HG02973 (cell line): ENCODE results near the gene TRPM3.

ENCODE experiments used
- ATAC-seq: cut with Tn5 transposase; IDR thresholded peaks from one replicate; pipeline ENCODE4 v1.9.1; 2021; ENCODE audit warnings: moderate library complexity; ENCODE audit not compliant: unreplicated experiment

The TRPM3 gene

DNA sequence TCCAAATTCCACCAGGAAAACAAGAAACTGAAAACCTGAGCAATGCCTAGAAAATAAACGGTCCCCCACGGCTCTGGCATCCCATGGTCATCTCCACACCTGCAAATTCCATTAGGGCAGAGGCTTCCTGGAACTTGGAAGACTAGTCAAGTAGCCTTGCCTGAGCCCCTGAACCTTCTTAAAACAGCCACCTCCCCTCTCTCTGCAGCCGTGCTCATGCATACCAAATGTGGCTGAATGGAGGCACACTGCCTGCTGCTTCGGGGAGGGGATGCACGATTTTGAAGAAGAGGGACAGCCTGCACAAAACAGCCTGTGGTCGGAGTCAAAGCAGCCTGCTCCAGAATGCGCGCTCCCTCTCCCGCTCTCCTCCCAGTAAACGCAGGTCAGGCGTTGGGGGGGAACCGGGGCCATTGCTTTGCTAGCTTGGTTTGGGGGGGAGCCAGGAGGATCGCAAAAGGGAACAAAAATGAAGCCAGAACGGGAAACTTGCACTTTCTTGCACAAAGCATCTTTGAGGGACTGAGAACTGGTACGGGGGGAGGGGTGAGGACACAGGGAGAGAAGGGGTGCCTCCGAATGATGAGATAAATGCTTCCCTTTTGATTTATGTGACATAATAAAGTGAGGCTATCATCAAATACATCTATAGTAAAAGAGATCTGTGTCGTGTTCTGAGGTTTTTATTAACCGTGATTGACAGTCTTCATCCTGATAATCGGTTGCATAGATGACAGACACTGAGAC lies at the start of gene TRPM3:
Gene TRPM3 (minus strand): TSS at position 347 of the 747 bp plus-strand sequence. CDS start 267 bp downstream, at position 80.
- no peak for ATAC-seq

DNA sequence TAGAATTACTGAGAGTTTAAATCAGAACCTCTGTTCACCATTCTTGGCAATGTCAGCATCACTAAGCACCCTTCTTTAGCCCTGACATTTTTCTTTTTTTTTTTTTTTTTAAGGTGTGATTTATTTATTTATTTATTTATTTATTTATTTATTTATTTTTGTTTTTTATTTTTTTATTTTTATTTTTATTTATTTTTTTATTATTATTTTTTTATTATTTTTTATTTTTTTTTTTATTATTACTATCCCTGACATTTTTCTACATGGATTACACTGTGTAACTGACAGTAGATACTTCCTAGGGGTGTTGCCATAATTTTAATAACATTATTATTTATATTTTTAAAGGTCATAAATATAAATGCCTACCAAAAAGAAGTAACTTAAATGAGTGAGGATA lies 47.0 kb upstream of the TRPM3 start:
- ATAC-seq, result no peak

DNA sequence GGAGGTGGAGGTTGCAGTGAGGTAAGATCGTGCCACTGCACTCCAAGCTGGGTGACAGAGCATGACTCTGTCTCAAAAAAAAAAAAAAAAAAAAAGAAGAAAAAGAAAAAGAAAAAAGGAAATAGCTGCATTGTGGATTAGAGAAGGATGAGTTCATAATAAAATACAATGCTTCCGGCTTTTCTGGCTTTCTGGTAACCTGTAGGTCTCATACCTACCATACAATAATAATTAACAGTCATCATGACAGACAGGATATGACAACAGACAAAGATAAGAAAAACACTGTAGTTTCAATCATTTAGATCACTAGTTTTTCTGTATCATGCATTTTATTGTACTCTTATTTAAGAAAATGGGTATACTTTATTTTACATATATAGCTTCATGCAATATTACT lies 40.7 kb upstream of the TRPM3 start:
- no peak for ATAC-seq

DNA sequence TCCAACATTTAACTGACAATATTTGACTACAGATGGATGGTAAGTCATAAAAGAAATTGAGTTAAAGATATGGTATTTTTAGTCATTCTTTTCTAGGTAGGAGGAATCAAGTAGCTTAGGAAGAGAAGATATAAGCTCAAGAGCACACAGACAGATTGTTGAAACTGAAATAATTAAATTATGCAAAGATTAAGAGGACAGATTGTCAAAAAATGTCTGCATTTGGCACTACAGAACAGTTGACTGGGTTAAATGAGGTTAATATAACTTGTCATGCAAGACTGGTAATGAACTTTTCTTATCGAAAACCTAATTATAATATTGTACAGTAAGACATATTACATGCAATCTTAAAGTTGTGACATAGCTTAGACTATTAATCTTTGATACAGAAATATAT lies 36.3 kb upstream of the TRPM3 start:
- no peak for ATAC-seq

DNA sequence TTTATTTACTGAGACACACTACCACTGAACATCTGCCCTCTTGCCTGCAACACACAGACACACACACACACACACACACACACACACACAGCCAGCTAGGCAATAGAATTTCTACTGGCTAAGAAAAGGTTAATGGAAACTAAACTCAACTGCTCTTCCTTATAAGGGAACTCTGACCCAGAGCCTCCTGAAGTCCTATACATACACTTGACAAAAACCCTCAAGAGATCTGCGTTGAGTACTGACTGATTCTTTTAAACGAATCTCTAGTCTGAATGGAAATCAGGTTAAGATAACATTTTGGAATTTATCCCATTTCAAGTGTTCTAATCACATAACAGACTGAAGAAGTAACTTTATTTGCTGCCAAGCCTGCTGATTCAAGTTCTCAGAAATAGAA lies 25.9 kb upstream of the TRPM3 start:
- no peak for ATAC-seq

DNA sequence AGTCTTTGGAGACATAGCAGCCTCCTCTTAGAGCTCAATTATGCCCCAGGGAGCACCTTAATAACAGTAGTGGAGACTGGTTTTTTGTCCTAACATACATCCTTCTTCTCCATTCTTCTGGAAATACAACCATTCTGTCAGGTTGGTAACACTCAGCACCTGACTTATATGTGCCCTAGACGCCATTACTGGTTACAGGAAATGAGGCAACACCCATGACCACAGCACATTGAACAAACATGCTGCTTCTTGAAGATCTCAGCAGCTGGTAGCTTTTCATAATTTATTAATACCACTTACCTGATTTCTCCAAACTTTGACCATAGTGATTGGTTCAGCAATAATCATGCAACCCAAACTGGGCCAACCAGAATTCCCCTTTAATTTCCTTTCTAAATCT lies 25.1 kb upstream of the TRPM3 start:
- no peak for ATAC-seq

DNA sequence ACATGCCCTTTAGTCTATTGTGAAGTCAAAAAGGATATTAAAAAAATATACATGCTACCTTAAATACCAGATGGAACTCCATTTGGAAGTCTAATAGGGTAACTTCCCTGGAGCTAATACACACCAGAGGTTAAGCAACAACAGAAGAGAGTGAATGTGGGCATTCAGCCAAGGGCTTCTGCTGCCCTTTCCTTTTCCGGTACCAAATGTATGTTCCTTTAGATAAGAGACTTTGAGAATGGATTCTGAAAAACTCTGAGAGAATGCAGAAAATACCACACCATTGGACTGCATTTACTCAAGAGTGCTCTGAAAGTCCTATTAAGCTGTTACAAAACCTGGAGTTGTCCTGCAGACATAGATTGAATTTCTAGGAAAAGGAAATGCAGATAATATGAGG lies 23.8 kb upstream of the TRPM3 start:
- ATAC-seq, result no peak

DNA sequence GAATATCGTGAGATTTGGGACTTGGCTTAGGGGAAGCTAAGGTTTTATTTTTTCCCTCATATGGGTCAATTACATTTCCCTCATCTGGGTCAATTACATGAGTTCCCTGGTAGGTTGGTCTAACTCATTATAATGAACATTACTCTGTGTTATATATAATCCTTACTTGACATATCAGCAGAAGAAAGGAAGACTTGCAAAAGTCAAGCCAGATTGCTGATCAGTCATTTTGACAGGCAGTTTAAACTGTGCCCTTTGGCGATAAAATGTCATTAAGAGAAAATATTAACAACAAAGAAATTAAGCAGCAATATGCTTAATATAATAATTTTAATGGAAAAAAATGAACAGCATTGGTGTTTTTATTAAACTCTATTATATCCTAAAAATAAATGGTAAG lies 23.1 kb upstream of the TRPM3 start:
- no peak for ATAC-seq

DNA sequence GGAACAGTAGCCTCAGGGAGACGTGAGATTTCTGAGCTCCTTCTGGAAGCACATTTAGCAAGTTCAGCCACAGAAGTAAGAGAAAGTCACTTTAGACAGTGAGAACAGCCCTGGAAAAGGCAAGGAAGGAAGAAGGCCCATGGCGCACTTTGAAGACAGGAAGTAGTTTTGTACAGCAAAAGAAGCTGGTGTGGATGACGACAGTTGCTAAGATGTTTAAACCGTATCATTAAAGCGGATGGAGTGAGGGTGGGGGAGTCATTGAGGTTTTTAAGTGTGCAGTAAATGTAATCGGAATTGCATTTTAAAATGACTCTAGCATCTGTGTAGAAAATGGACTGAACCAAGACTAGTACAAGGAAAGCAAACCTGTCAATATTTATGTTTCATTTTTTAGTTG lies 15.3 kb upstream of the TRPM3 start:
- no peak for ATAC-seq

DNA sequence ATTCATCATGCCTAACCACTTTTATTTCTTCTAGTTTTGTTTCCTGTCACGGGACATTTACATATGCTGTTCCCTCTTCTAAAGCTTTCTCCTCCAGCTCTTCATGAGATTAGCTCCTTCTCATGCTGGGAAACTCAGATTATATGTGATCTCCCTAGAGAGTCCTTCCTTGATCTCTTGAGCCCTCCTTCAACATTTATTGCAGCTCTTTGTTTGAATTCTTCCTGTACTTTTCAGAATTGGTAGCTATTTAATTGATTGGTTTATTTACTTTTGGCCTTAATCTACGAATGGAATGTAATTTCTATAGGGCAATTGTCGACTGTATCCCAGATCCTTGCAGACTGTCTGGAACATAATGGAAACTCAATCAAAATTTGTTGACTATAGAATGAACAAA lies 9.7 kb upstream of the TRPM3 start:
- no peak for ATAC-seq

DNA sequence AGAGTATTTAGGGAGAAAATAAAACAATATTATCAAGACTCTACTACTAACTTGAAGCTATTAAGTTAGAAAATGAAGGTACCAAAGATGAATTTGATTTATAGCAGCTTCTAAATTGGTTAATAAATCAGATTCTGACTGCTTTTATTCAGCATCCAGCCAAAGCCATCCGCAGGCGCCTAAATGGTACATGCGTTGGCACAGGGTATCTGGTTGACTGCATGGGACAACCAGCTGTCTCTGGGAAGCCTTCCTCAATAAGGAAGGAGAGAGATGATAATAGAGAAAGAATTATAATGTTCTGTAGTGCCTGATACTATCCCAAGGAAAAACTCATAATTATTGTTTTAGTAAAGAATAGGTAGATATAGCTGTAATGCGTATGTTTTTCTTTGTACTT lies 9.1 kb upstream of the TRPM3 start:
- ATAC-seq, result no peak

DNA sequence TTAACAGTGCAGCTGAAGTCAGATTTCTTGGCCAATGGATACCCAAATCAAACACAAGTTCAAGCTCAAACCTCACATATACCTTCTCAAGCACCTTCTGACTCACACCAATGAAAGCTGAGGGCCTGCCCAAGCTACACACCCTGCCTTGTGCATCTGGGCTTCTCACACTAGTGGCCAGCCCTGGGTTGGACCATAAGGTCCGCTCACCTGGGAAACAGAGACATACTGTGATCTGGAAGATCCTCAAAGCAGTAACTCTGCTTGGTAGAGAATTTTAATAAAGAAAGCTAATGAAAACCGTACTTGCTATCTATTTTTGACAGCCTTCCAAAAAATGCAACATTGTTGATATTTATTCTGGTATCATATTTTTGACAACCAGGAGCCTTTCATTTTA lies 7.4 kb upstream of the TRPM3 start:
- no peak for ATAC-seq

DNA sequence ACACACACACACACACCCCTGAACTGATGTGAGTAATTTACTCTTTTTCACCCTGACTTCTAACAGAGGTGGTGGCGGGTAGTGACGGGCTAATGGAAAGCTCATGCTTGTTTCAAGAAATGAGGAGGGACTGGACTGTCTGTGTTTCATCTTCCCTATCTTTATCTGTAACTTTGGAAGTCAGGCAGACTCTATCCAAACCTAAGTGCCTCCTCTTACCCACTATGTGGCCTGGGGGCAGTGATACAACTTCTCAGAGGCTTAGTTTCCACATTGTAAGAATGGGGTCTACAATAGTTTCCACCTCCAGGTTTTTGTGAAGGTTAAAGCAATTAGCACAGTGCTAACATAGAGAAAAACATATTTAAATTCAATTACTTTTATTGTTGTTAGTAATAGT lies 5.9 kb upstream of the TRPM3 start:
- no peak for ATAC-seq

DNA sequence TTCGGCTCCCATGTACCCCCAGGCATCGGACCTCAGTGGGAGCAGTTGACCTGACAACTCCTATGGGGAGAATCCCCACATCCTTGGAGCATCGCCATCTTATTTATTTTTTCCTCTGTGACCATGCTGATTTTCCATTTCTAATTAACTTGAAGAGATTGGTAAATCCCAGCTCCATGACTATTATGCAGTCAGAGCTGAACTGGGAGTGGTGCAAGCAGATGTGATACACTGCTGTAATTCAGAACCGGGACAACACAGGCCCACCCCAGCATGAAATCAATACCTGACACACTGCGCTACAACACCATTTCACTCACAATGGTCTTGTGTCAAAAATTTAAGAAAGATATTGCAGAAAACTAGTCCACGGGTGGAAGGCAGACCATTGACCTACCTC lies 1.0 kb upstream of the TRPM3 start:
- no peak for ATAC-seq

DNA sequence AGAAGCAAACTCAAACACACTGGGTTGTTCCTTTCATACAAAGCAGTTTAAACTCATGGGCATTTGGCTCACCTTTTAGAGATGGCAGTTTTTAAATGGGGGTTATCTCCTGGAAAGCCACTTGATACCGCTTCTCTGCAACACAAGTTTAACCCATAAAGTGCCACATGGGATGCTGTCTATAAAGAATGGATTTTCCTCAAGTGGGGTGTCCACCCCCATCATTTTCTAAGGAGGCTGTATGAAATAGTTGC lies 528 bp upstream of the TRPM3 start:
- no peak for ATAC-seq

DNA sequence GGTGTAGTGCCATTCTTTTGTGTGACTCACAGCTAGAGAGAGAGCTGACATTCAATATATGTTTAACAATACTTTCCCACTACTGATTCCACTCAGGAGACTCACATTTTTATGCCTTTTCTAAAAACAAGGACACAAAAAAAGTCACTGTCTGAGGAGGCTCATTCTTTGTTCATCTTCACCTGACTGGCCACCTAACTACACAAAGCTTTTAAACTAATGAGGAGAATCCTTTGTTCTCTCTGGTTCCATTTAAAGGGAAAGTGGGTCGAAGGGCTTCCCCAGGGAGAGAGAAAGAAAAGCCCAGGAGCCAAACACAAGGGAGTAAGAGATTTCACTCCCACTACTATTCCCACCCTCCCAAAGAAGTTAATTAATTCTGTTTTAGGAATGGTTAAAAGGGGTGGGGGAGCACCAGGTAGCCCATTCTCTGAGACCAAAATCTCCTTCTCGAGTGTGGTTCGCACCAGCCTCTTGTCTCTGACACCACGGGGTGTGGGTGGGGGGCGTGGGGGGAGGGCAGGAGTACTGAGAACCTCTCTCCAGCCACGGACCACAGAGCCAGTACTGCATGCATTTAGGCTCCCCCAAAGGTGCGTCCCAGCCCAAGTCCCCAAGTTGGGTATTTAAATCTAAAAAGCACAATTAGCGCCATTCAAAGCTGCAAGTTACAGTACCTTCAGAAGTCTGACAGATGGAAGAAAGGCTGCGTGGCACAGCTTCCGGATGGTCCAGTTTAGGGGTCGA lies 747 bp downstream of the TRPM3 start:
- ATAC-seq, result no peak

DNA sequence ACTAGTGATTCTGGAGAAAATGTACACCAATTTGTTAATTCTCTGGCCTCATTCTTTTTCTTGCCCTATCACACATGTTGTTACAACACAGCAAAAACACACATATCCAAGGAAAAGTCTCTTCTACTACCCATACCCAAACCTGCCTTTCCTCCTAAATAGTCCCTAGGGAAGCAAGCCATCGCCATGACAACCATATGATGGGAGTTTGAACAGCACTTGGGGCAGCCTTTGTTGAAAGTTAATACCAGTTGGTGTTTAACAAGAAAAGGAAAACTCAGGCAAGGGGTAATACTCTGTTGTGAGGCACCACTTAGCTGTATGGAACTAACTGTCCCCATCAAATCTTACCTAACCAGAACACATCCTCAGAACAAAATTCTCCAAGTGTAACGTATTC lies 1.7 kb downstream of the TRPM3 start:
- no peak for ATAC-seq

DNA sequence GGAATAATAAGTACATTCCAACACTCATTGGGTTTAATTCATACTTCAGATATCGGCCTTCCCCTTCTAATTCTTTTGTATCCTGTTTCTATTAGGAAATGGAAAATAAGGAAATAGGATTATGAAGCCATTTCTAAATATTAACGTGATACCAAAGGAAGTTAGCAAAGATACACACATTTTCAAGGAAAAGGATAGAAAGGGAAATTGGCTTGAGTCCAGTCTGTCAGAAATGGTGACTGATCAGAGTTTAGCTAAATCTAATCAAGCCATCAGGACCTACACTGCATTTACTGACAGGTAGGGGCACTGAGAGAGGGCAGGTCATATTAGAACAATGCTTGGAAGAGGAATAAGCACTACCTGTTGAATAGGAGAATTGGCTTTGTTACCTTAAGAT lies 3.1 kb downstream of the TRPM3 start:
- ATAC-seq, result no peak

DNA sequence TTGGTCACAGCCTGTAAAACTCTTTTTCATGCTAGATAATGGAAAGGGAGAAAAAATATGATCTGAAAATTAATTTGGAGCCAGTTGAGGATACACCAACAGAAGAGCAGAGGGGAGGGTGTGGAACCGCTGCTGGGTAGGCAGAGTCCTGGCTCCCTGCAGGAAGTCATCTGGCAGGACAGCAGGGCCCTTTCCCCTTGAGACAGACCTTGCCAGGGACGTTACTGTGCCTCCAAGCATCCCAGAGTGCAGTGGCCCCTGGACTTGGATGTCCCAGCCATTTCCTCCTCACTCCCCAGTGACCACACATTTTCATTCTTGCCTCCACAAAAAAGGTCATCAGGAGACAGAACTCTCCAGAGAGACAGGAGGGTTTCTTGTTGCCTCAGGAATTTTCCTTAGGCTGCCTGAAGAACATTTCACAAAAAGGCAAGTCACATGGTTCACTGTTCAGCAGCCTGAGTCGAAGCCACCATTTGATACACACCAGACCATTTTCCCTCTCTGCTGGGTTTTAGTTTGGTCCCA lies 5.9 kb downstream of the TRPM3 start:
- ATAC-seq, result no peak

DNA sequence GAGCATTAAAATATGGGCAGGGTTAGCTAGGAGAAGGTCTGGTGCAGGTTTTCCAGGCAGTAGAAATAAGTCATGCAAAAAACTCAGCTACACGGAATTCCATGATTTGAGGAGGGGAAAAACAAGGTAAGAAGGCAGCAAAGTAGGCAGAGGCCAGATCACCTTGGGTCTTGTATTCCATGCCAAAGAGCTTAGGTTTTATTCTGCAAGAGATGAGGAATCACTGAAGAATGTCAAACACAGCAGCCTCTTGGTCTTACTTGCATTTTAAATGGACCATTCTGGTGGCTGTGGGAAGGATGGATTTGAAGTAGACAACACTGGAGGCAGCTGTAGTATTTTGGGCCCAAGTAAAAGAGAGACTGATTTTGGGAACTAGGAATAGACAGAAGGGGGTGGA lies 8.6 kb downstream of the TRPM3 start:
- ATAC-seq, result no peak

DNA sequence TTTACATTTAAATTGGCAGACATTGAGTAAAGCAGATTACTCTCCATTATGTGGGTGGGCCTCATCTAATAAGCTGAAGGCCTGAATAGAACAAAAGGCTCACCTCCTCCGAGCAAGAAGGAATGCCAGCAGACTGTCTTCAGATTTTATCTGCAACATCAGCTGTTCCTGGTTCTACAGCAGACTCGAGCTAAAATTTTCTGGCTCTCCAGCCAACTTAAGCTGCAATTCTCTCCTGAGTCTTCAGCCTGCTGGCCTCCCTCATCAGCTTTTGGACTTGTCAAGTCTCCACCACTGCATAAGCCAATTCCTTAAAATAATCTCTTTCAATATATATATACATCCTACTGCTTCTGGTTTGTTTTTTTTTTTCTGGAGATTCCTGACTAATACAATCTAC lies 12.5 kb downstream of the TRPM3 start:
- no peak for ATAC-seq

DNA sequence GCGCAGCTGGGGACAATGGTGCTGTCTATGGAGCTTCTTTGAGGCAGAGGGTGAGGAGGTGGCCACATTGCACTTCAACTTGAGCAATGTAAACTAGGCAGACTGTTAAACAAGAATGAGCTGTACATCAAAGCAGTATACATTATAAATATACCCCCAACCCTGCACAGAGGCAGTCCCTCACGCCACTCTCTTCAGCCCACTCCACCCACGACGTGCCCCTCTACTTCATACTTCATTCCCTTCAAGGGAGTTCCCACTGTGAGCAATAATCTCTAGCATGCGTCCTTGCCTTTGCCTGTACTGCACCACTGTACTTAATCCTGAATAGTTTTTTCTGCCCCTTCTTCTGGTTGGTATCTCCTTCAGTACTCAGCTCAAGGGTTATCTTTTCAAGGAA lies 14.4 kb downstream of the TRPM3 start:
- no peak for ATAC-seq

DNA sequence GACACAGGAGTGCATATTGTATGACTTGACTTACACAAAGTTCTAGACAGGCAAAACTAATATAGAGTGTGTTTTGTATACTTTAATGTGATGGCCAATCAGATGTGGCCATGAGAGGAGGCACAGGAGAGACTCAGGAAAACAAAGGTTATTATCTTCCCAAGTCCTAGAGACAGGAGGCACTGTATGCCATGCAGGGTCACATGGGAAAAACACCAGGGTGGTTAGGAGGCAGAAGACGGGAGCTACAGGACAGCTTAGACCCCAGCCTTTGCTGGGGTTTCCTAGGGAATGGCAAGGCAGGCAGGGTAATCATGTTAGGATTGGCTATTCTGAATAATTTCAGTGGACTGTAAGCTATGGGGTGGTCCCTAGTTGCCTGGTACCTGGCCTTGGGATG lies 16.2 kb downstream of the TRPM3 start:
- no peak for ATAC-seq
